ENCODE data around the gene MUCL3. TPM values are rescaled to one million over a fixed set of nuclear protein-coding genes. Genes with fewer than 3 reads are reported as not detected.
"Not testable (repeated sequence)": the region's sequence is repeated elsewhere in the genome, so short reads cannot be mapped to it uniquely, and the experiment has no call there.

Gene MUCL3
- total RNA-seq, 1 donor from 2014 or later: not detected

DNA sequence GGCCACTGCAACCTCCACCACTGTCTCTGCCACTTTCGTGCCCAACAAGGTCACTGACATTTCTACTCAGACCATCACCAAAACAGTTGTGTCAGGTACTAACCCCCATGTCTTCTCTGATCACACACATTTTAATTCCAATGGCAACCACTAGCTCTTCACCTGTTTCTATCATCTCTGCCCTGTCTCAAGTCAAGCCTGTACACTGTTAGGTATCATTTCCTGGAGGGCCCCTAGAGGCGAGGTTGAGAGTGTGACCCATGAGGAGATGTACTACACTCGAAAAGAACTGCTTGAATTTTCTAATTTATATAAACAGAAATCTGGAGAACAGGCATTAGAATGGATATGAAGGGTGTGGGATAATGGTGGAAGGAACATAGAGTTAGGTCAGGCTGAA is 25.4 kb downstream of the MUCL3 start:
- Mint-ChIP-seq H3K4me1 (ENCODE audit: unreplicated experiment) (peaks cover 3% of the 10 kb centered on the region), H3K4me3 (ENCODE audit: unreplicated experiment) (no peak overlapping the region), H3K27ac (ENCODE audit: unreplicated experiment) (no peak overlapping the region), H3K36me3 (ENCODE audit: unreplicated experiment) (no peaks in the 10 kb centered on the region), H3K9me3 (ENCODE audit: unreplicated experiment) (no peaks in the 10 kb centered on the region), H3K27me3 (ENCODE audit: unreplicated experiment) (peaks cover 46% of the 10 kb centered on the region)
- no peak for DNase-seq (ENCODE audit: extremely low spot score, unreplicated experiment)
- TF ChIP-seq, protein P1, sequence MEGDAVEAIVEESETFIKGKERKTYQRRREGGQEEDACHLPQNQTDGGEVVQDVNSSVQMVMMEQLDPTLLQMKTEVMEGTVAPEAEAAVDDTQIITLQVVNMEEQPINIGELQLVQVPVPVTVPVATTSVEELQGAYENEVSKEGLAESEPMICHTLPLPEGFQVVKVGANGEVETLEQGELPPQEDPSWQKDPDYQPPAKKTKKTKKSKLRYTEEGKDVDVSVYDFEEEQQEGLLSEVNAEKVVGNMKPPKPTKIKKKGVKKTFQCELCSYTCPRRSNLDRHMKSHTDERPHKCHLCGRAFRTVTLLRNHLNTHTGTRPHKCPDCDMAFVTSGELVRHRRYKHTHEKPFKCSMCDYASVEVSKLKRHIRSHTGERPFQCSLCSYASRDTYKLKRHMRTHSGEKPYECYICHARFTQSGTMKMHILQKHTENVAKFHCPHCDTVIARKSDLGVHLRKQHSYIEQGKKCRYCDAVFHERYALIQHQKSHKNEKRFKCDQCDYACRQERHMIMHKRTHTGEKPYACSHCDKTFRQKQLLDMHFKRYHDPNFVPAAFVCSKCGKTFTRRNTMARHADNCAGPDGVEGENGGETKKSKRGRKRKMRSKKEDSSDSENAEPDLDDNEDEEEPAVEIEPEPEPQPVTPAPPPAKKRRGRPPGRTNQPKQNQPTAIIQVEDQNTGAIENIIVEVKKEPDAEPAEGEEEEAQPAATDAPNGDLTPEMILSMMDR (IDR thresholded peaks at IDR 0.05): no peak

DNA sequence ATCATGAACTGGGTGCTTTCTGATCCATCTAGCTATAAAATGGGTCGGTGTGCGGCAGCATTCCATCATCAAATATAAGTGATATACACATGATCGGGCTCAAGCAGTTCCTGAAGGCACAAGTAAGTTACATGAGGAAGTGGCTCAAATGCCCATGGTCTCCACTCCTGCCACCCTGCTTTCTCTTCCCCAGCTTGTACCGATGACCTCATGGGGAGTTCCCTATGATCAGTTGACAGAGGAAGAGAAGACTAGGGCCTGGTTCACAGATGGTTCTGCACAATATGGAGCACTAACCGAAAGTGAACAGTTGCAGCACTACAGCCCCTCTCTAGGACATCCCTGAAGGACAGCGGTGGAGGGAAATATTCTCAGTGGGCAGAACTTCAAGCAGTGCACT is 28.4 kb downstream of the MUCL3 start:
- not testable (repeated sequence) for H3K27ac Mint-ChIP-seq (ENCODE audit: unreplicated experiment); H3K9me3 Mint-ChIP-seq (ENCODE audit: unreplicated experiment); H3K36me3 Mint-ChIP-seq (ENCODE audit: unreplicated experiment); H3K4me3 Mint-ChIP-seq (ENCODE audit: unreplicated experiment); H3K4me1 Mint-ChIP-seq (ENCODE audit: unreplicated experiment); DNase-seq (ENCODE audit: extremely low spot score, unreplicated experiment)
- H3K27me3 Mint-ChIP-seq (ENCODE audit: unreplicated experiment): peaks cover 63% of the 10 kb centered on the region

DNA sequence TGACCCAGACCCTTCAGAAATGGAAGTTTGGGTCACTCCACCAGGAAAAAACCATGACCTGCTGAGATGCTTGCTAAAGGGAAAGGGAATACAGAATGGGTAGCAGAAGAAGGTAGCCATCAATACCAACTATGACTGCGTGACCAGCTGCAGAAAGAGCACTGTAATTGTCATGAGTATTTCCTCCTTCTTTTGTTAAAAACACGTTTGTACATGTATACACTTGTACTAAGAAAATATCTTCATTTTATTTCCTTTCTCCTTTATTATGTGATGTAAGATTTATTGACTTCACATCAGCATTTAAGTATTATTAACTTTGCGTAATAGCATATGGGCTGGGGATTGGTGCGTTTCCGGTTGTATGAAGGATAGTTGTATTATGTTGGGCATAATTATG is 30.2 kb downstream of the MUCL3 start:
- no peaks in the 10 kb centered on the region for H3K9me3 Mint-ChIP-seq (ENCODE audit: unreplicated experiment)
- H3K27ac Mint-ChIP-seq (ENCODE audit: unreplicated experiment): no peak overlapping the region
- TF ChIP-seq, protein P1 (IDR thresholded peaks at IDR 0.05): no peak
- no peak overlapping the region for H3K4me3 Mint-ChIP-seq (ENCODE audit: unreplicated experiment)
- H3K27me3 Mint-ChIP-seq (ENCODE audit: unreplicated experiment): peaks cover 54% of the 10 kb centered on the region
- no peaks in the 10 kb centered on the region for H3K4me1 Mint-ChIP-seq (ENCODE audit: unreplicated experiment)
- no peak for DNase-seq (ENCODE audit: extremely low spot score, unreplicated experiment)
- no peaks in the 10 kb centered on the region for H3K36me3 Mint-ChIP-seq (ENCODE audit: unreplicated experiment)

DNA sequence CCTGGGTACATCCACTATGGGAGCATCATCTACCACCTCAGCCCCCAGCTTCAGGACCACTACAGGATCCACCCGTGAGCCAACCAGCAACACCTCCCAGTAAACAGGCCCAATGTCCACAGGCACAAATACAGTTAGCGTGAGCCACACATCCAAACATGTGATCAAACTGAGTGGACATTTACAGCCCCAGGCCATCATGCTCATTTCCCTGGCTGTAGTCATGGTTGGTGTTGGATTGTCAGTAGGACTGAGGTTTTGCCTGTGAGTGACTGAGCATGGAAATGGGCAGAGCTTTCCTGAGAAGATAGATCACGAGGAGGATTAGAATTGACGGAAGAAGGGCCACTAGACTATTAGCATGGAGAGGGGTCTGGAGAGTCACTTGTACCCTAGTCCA is 32.0 kb downstream of the MUCL3 start:
- TF ChIP-seq, protein P1 (IDR thresholded peaks at IDR 0.05): no peak
- no peaks in the 10 kb centered on the region for H3K9me3 Mint-ChIP-seq (ENCODE audit: unreplicated experiment)
- no peak overlapping the region for H3K27ac Mint-ChIP-seq (ENCODE audit: unreplicated experiment)
- H3K4me1 Mint-ChIP-seq (ENCODE audit: unreplicated experiment): no peaks in the 10 kb centered on the region
- H3K36me3 Mint-ChIP-seq (ENCODE audit: unreplicated experiment): no peaks in the 10 kb centered on the region
- peaks cover 56% of the 10 kb centered on the region for H3K27me3 Mint-ChIP-seq (ENCODE audit: unreplicated experiment)
- H3K4me3 Mint-ChIP-seq (ENCODE audit: unreplicated experiment): no peak overlapping the region
- no peak for DNase-seq (ENCODE audit: extremely low spot score, unreplicated experiment)

DNA sequence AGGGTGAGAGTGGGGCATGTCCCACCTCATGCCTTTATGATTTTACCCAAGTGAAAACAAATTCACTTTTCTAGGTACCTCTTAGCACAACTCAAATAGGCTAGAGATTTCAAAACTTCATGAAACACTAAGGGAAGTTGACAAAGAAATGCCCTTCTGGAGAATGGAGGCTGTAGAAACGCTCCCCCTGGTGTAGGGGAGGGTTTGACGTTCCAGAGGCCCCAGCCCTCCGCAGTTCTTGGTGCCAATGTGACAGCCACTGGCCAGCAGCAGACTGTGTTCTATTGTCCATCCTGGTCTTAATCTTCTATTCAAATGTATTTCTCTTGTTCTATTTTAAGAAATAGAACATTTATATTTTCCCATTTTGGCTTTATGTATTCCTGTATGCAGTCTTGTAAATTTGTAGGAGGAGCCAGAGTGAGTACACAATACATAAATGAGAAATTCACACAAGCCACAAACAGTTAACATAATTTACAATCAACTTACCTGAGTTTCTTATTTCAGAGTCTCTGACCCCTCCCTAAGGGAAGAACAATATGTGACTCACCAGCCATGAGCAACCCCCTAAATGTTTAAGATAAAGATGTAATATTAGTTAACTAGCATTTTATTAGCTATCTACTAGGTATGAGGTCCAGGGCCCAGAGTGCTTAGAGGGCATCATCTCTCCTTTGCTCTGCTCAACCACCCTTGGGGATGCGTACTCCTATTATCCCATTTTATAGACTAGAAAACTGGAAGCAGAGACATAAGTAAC is 33.9 kb downstream of the MUCL3 start:
- TF ChIP-seq, protein P1 (IDR thresholded peaks at IDR 0.05): no peak
- no peaks in the 10 kb centered on the region for H3K36me3 Mint-ChIP-seq (ENCODE audit: unreplicated experiment)
- H3K4me3 Mint-ChIP-seq (ENCODE audit: unreplicated experiment): no peak overlapping the region
- H3K27me3 Mint-ChIP-seq (ENCODE audit: unreplicated experiment): peaks cover 63% of the 10 kb centered on the region
- H3K27ac Mint-ChIP-seq (ENCODE audit: unreplicated experiment): no peak overlapping the region
- no peaks in the 10 kb centered on the region for H3K9me3 Mint-ChIP-seq (ENCODE audit: unreplicated experiment)
- no peaks in the 10 kb centered on the region for H3K4me1 Mint-ChIP-seq (ENCODE audit: unreplicated experiment)
- no peak for DNase-seq (ENCODE audit: extremely low spot score, unreplicated experiment)
